HCT116 (cell line): ENCODE data around the gene TMEM209. TPM values are rescaled to one million over a fixed set of nuclear protein-coding genes. Genes with fewer than 3 reads are reported as not detected.

Experiments
- ATAC-seq: fragments of 200-7000 bp; cut with Tn5 transposase; 2 replicates; pipeline ENCODE4 v1.9.1; 2020; ENCODE audit warnings: mild to moderate bottlenecking, moderate library complexity
- BruUV-seq: library from RNA; stranded (reverse); fragments of 400-500 nt; replicated peaks from 2 replicates; lab custom pipeline; 2021; lab: Mats Ljungman, UMichigan
- CTCF ChIA-PET: fragments of 300-600 bp; sonication (Branson Sonifier 250); formaldehyde crosslinking; loops from one replicate; lab custom pipeline; 2021; ENCODE audit warnings: antibody characterized with exemption; lab: Charles Lee
- POLR2A ChIA-PET: fragments of 300-600, 350-600 bp; sonication (Branson Sonifier 250); formaldehyde crosslinking; loops from one replicate; lab custom pipeline; 2021; ENCODE audit warnings: antibody characterized with exemption; lab: Charles Lee
- RAD21 ChIA-PET, 2 experiments: fragments of 300-600 bp; sonication (Branson Sonifier 250); formaldehyde crosslinking; loops; one replicate each; lab custom pipeline; 2023; ENCODE audit warnings: low total read pairs in 2 of 2; ENCODE audit not compliant: uncharacterized antibody in 2 of 2, unreplicated experiment in 2 of 2, low non-redundant PET in 1 of 2; lab: Charles Lee
- DNase-seq: peaks from one replicate; pipeline ENCODE4 v3.0.0-alpha.2; 2010; ENCODE audit warnings: low read depth, low spot score
- H2AFZ ChIP-seq: fragments of 200-600 bp; shearing (Covaris generic), sonication (generic); 2 replicates; pipeline ENCODE4 v1.6.1; 2017; ENCODE audit warnings: low read depth, mixed run types, mixed read lengths, antibody characterized with exemption, low read length; ENCODE audit not compliant: poor library complexity, severe bottlenecking
- H3K27ac ChIP-seq: 2 replicates; pipeline ENCODE4 v1.5.1; 2012; ENCODE audit warnings: low read depth, low read length
- H3K27me3 ChIP-seq: fragments of 200-600 bp; sonication (generic); 2 replicates; pipeline ENCODE4 v1.6.1; 2016; ENCODE audit warnings: mixed run types, low read length, mixed read lengths; ENCODE audit not compliant: insufficient read depth
- H3K36me3 ChIP-seq, 2 experiments: fragments of 200-500 bp in 1 of 2; fragments of 200-600 bp in 1 of 2; sonication (Bioruptor generic) in 1 of 2; sonication (generic) in 1 of 2; 2 replicates each; pipeline versions ENCODE4 v1.5.1 to v1.6.1; 2014 to 2016; ENCODE audit warnings: low read length in 2 of 2, inconsistent platforms in 1 of 2, mixed read lengths in 1 of 2, mixed run types in 1 of 2; ENCODE audit not compliant: insufficient read depth in 2 of 2, control insufficient read depth in 1 of 2
- H3K4me1 ChIP-seq, 2 experiments: fragments of 200-600 bp in 1 of 2; sonication (generic) in 1 of 2; 2 replicates each; pipeline versions ENCODE4 v1.5.1 to v1.6.1; 2012 to 2017; ENCODE audit warnings: low read length in 2 of 2, inconsistent platforms in 1 of 2, mild to moderate bottlenecking in 1 of 2, mixed read lengths in 1 of 2, mixed run types in 1 of 2, moderate library complexity in 1 of 2; ENCODE audit not compliant: insufficient read depth in 2 of 2, control insufficient read depth in 1 of 2
- H3K4me2 ChIP-seq: fragments of 200-600 bp; sonication (generic); 2 replicates; pipeline ENCODE4 v1.6.1; 2017; ENCODE audit warnings: mixed run types, low read length, mixed read lengths
- H3K4me3 ChIP-seq, 2 experiments: fragments of 200-600 bp in 1 of 2; sonication (generic) in 1 of 2; replicated peaks in 1 of 2; 2 replicates each; pipeline ENCODE4 v1.5.1; 2011 to 2016; ENCODE audit warnings: low read length in 2 of 2, control low read depth in 1 of 2, low read depth in 1 of 2, mild to moderate bottlenecking in 1 of 2, mixed read lengths in 1 of 2, mixed run types in 1 of 2
- H3K79me2 ChIP-seq: fragments of 200-600 bp; sonication (generic); 2 replicates; pipeline ENCODE4 v1.6.1; 2017; ENCODE audit warnings: mild to moderate bottlenecking, mixed run types, low read length, moderate library complexity, mixed read lengths; ENCODE audit not compliant: insufficient read depth
- H3K9ac ChIP-seq: fragments of 200-600 bp; sonication (generic); 2 replicates; pipeline ENCODE4 v1.6.1; 2016; ENCODE audit warnings: low read length, mixed read lengths
- H3K9me2 ChIP-seq: fragments of 200-600 bp; sonication (generic), shearing (Covaris generic); 2 replicates; pipeline ENCODE4 v1.6.1; 2017; ENCODE audit warnings: mixed run types, mild to moderate bottlenecking, moderate library complexity; ENCODE audit not compliant: insufficient read depth
- H3K9me3 ChIP-seq, 2 experiments: fragments of 200-500 bp in 1 of 2; fragments of 200-600 bp in 1 of 2; sonication (Bioruptor generic) in 1 of 2; sonication (generic) in 1 of 2; 2 replicates each; pipeline ENCODE4 v1.6.1; 2014 to 2017; ENCODE audit warnings: low read length in 2 of 2, mixed read lengths in 2 of 2, inconsistent platforms in 1 of 2, low read depth in 1 of 2, mild to moderate bottlenecking in 1 of 2, mixed run types in 1 of 2, moderate library complexity in 1 of 2; ENCODE audit not compliant: control insufficient read depth in 1 of 2, insufficient read depth in 1 of 2
- H4K20me1 ChIP-seq: fragments of 200-600 bp; sonication (generic), shearing (Covaris generic); 2 replicates; pipeline ENCODE4 v1.6.1; 2017; ENCODE audit warnings: mixed run types, mild to moderate bottlenecking, moderate library complexity; ENCODE audit not compliant: insufficient read depth
- CBX3 ChIP-seq: IDR thresholded peaks from 2 replicates; pipeline ENCODE4 v1.6.1; 2012; ENCODE audit warnings: low read depth
- CTCF ChIP-seq, 3 experiments: fragments of 200-600 bp in 1 of 3; sonication (generic) in 1 of 3; IDR thresholded peaks in 2 of 3; conservative IDR thresholded peaks in 1 of 3; 2 replicates each; pipeline ENCODE4 v1.5.1; 2012 to 2017; ENCODE audit warnings: low read depth in 2 of 3, low read length in 2 of 3, antibody characterized with exemption in 1 of 3, borderline replicate concordance in 1 of 3, control low read depth in 1 of 3, mild to moderate bottlenecking in 1 of 3, mixed read lengths in 1 of 3, mixed run types in 1 of 3, moderate library complexity in 1 of 3; ENCODE audit not compliant: insufficient read depth in 1 of 3
- ELF1 ChIP-seq: IDR thresholded peaks from 2 replicates; pipeline ENCODE4 v1.6.1; 2012; ENCODE audit warnings: low read depth, borderline replicate concordance
- EZH2phosphoT487 ChIP-seq: fragments of 200-600 bp; IDR thresholded peaks from 2 replicates; pipeline ENCODE4 v1.6.1; 2018; ENCODE audit warnings: antibody characterized with exemption, borderline replicate concordance
- FOSL1 ChIP-seq: IDR thresholded peaks from 2 replicates; pipeline ENCODE4 v1.6.1; 2012; ENCODE audit warnings: low read depth
- JUND ChIP-seq: IDR thresholded peaks from 2 replicates; pipeline ENCODE4 v1.6.1; 2012
- MAX ChIP-seq: IDR thresholded peaks from 2 replicates; pipeline ENCODE4 v1.6.1; 2012
- POLR2AphosphoS5 ChIP-seq: IDR thresholded peaks from 2 replicates; pipeline ENCODE4 v1.6.1; 2011; ENCODE audit warnings: mild to moderate bottlenecking, low read depth, low read length, moderate library complexity
- SP1 ChIP-seq: IDR thresholded peaks from 2 replicates; pipeline ENCODE4 v1.6.1; 2012; ENCODE audit warnings: low read depth
- TCF7L2 ChIP-seq: IDR thresholded peaks from 2 replicates; pipeline ENCODE4 v1.7.0; 2011; ENCODE audit warnings: borderline replicate concordance, inconsistent platforms; ENCODE audit not compliant: insufficient read depth, insufficient read length; ENCODE audit errors: extremely low read depth
- ZFX ChIP-seq: fragments of 450-650 bp; IDR thresholded peaks from 2 replicates; pipeline ENCODE4 v1.6.1; 2017
- intact Hi-C: fragments of 100-400 bp; cut with micrococcal nuclease; formaldehyde crosslinking; loops from 2 replicates; pipeline ENCODE4 v1.10.0; 2022
- total RNA-seq: library from RNA; stranded (reverse); gene quantifications from one replicate; pipeline ENCODE4 v1.2.1, GENCODE V29; 2021; ENCODE audit not compliant: unreplicated experiment
- TF ChIP-seq, protein P1 (sequence below): IDR thresholded peaks from 2 replicates; pipeline ENCODE4 v1.6.1; 2012

TMEM209 gene
- total RNA-seq, 1 experiment from 2014 or later: 35.8 TPM

GRCh38 chr7:130207642-130208041, 2.4 kb upstream of the TMEM209 start, which contains the start of gene SSMEM1 (continued):
- no peak for TF ChIP-seq TCF7L2

DNA sequence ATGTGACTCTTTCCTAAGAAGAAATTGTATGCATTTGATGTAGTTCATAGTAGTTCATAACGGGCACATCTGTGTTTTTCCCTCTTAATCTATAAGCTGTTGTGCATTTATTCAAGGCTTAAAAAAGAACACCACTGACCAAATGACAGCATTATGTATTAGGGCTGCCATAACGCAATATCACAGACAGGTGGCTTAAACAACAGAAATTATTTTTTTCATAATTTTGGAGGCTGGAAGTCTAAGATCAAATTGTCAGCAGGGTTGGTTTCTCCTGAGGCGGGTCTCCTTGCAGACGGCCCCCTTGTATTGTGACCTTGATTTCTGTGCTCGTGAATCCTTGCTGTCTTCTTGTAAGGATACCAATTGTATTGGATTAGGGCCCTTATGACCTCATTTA, 1.8 kb upstream of the TMEM209 start:
- TF ChIP-seq CTCF (IDR thresholded peaks at IDR 0.05 in 2 of 3, conservative IDR thresholded peaks at IDR 0.05 in 1 of 3; ENCODE audit: borderline replicate concordance in 1 of 3, insufficient read depth in 1 of 3, low read depth in 2 of 3, low read length in 2 of 3): peak in 2 of 3 experiments; percentile 12 to 20; a peak in 1 of 6 replicates
- no peak for TF ChIP-seq FOSL1
- TF ChIP-seq, all 23 proteins: peak for 1
- H3K27ac ChIP-seq: no peak overlapping the region
- no peak for ATAC-seq
- peaks cover 9 to 13% of the 10 kb centered on the region in 2 experiments; a peak in 3 of 4 replicates for H3K36me3 ChIP-seq
- H3K4me2 ChIP-seq: no peak overlapping the region
- H3K9me3 ChIP-seq: no peaks in the 10 kb centered on the region
- intact Hi-C loops: no loop called here
- POLR2A ChIA-PET: no interaction called here
- DNase-seq: no peak
- H3K4me3 ChIP-seq: no peak overlapping the region
- RAD21 ChIA-PET: no interaction called here
- H3K27me3 ChIP-seq: no peaks in the 10 kb centered on the region
- peak overlapping the region; percentile 27 for H2AFZ ChIP-seq
- BruUV-seq: no TSS peak
- no peak overlapping the region for H3K9ac ChIP-seq
- no peaks in the 10 kb centered on the region for H3K9me2 ChIP-seq
- H4K20me1 ChIP-seq: no peaks in the 10 kb centered on the region
- H3K79me2 ChIP-seq: peaks cover 29% of the 10 kb centered on the region
- CTCF ChIA-PET: interaction anchor here (1.1 kb wide), 1 partner anchor 8 kb away, joined by 3 read pairs; no protein-coding TSS in a partner anchor
- H3K4me1 ChIP-seq: peaks cover 12 to 19% of the 10 kb centered on the region in 2 experiments; a peak in 3 of 4 replicates

GRCh38 chr7:130201796-130202195, 3.4 kb downstream of the TMEM209 start:
- Histone ChIP-seq H3K9ac (no peak overlapping the region), H3K9me3 (no peaks in the 10 kb centered on the region), H3K36me3 (peaks cover 35 to 42% of the 10 kb centered on the region in 2 experiments; a peak in 3 of 4 replicates), H3K4me2 (no peak overlapping the region), H4K20me1 (no peaks in the 10 kb centered on the region), H3K4me3 (no peak overlapping the region), H3K9me2 (no peaks in the 10 kb centered on the region), H3K27me3 (no peaks in the 10 kb centered on the region), H3K79me2 (peaks cover 60% of the 10 kb centered on the region), H3K27ac (no peak overlapping the region), H3K4me1 (peaks cover 7 to 12% of the 10 kb centered on the region in 2 experiments; a peak in 3 of 4 replicates), H2AFZ (no peak overlapping the region)
- intact Hi-C loops: no loop called here
- ATAC-seq (no peak), DNase-seq (no peak)
- BruUV-seq: no TSS peak
- RAD21 ChIA-PET: no interaction called here
- POLR2A ChIA-PET: no interaction called here
- CTCF ChIA-PET: no interaction called here
- TF ChIP-seq POLR2AphosphoS5 (no peak), SP1 (no peak), ZFX (no peak), EZH2phosphoT487 (no peak), MAX (no peak), CBX3 (no peak), JUND (no peak), ELF1 (no peak)
- TF ChIP-seq, protein P1, sequence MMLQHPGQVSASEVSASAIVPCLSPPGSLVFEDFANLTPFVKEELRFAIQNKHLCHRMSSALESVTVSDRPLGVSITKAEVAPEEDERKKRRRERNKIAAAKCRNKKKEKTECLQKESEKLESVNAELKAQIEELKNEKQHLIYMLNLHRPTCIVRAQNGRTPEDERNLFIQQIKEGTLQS: no peak
- TF ChIP-seq, all 23 proteins: peak for 0
